Endothelial cell of umbilical vein (primary cell): Measurements from ENCODE around the gene PTDSS2. TPM values are rescaled to one million over a fixed set of nuclear protein-coding genes. Genes with fewer than 3 reads are reported as not detected.

ENCODE experiments used
- BruUV-seq: library from RNA; stranded (reverse); fragments of 400-500 nt; replicated peaks from 2 replicates; lab custom pipeline; 2021; lab: Mats Ljungman, UMichigan
- CTCF ChIA-PET: fragments of 300-600, 350-600 bp; sonication (Branson Sonifier 250); formaldehyde crosslinking; loops from one replicate; lab custom pipeline; 2021; ENCODE audit warnings: antibody characterized with exemption, inconsistent platforms; lab: Charles Lee
- POLR2A ChIA-PET: fragments of 300-600, 350-600 bp; sonication (Branson Sonifier 250); formaldehyde crosslinking; loops from one replicate; lab custom pipeline; 2021; ENCODE audit warnings: antibody characterized with exemption, inconsistent platforms; lab: Charles Lee
- DNase-seq: peaks from one replicate; pipeline ENCODE4 v3.0.0-alpha.2; 2011; ENCODE audit warnings: low read depth, low spot score
- FAIRE-seq: peaks from 2 replicates; lab custom pipeline; 2011; peaks lifted over from hg19 to GRCh38; lab: Jason Lieb, UNC
- H2AFZ ChIP-seq: 2 replicates; pipeline ENCODE4 v1.6.0; 2012; ENCODE audit warnings: low read depth, low read length, control low read depth, inconsistent platforms
- H3K27ac ChIP-seq: 2 replicates; pipeline ENCODE4 v1.5.1; 2011; ENCODE audit warnings: low read depth, mild to moderate bottlenecking, control low read depth, low read length, moderate library complexity; ENCODE audit not compliant: insufficient read depth
- H3K27me3 ChIP-seq, 2 experiments: 2 replicates each; pipeline versions ENCODE4 v1.6.0 to v1.6.1; 2011; ENCODE audit warnings: low read length in 2 of 2, mixed read lengths in 1 of 2; ENCODE audit not compliant: control insufficient read depth in 2 of 2, insufficient read depth in 2 of 2
- H3K36me3 ChIP-seq, 2 experiments: 2 replicates in 1 of 2; 3 replicates in 1 of 2; pipeline ENCODE4 v1.5.1; 2011; ENCODE audit warnings: low read length in 2 of 2, mild to moderate bottlenecking in 1 of 2, moderate library complexity in 1 of 2; ENCODE audit not compliant: control insufficient read depth in 2 of 2, insufficient read depth in 2 of 2; ENCODE audit errors: extremely low read depth in 1 of 2
- H3K4me1 ChIP-seq: 3 replicates; pipeline ENCODE4 v1.5.1; 2011; ENCODE audit warnings: mild to moderate bottlenecking, low read length; ENCODE audit not compliant: control insufficient read depth, insufficient read depth; ENCODE audit errors: extremely low read depth
- H3K4me2 ChIP-seq: 2 replicates; pipeline ENCODE4 v1.6.1; 2011; ENCODE audit warnings: low read length, control low read depth, mixed read lengths; ENCODE audit not compliant: insufficient read depth
- H3K4me3 ChIP-seq, 3 experiments: fragments of 200-600 bp in 1 of 3; sonication (generic), shearing (Covaris generic) in 1 of 3; replicated peaks in 1 of 3; 2 replicates each; pipeline ENCODE4 v1.5.1; 2011 to 2016; ENCODE audit warnings: control low read depth in 3 of 3, low read length in 3 of 3, mild to moderate bottlenecking in 2 of 3, inconsistent platforms in 1 of 3, low read depth in 1 of 3, moderate library complexity in 1 of 3; ENCODE audit not compliant: insufficient read depth in 1 of 3
- H3K79me2 ChIP-seq: 2 replicates; pipeline ENCODE4 v1.6.0; 2012; ENCODE audit warnings: low read length, inconsistent platforms; ENCODE audit not compliant: control insufficient read depth, insufficient read depth
- H3K9ac ChIP-seq: replicated peaks from 2 replicates; pipeline ENCODE3; 2011; ENCODE audit warnings: low read length, control low read depth; ENCODE audit not compliant: insufficient read depth; ENCODE audit errors: extremely low read depth
- H3K9me1 ChIP-seq: replicated peaks from 3 replicates; pipeline ENCODE4 v1.6.0; 2011; ENCODE audit warnings: mild to moderate bottlenecking, low read length; ENCODE audit not compliant: control insufficient read depth, insufficient read depth; ENCODE audit errors: extremely low read depth
- H3K9me3 ChIP-seq: replicated peaks from 2 replicates; pipeline ENCODE4 v1.5.1; 2012; ENCODE audit warnings: low read length, inconsistent platforms; ENCODE audit not compliant: control insufficient read depth, insufficient read depth
- H4K20me1 ChIP-seq: replicated peaks from 2 replicates; pipeline ENCODE3; 2011; ENCODE audit warnings: mild to moderate bottlenecking, low read length; ENCODE audit not compliant: control insufficient read depth, insufficient read depth; ENCODE audit errors: extremely low read depth
- GATA2 ChIP-seq: IDR thresholded peaks from 2 replicates; pipeline ENCODE4 v1.7.0; 2011; ENCODE audit warnings: low read depth, mild to moderate bottlenecking, moderate library complexity, mixed read lengths, low read length; ENCODE audit not compliant: insufficient read length, insufficient read depth
- MYC ChIP-seq: IDR thresholded peaks from one replicate; pipeline ENCODE4 v1.6.1; 2011; ENCODE audit warnings: mild to moderate bottlenecking, low read depth, low read length
- POLR2AphosphoS5 ChIP-seq: IDR thresholded peaks from 2 replicates; pipeline ENCODE4 v1.6.1; 2012; ENCODE audit warnings: low read depth, mild to moderate bottlenecking, control low read depth, low read length, moderate library complexity; ENCODE audit not compliant: insufficient read depth
- dilution Hi-C: fragments of 300-500 bp; cut with MboI; formaldehyde crosslinking; loops from one replicate; pipeline ENCODE4 v1.15.0; 2019; ENCODE audit warnings: low sequenced_read_pairs; ENCODE audit not compliant: extremely low pct_ligation_motif_present
- intact Hi-C: fragments of 100-400 bp; cut with micrococcal nuclease; formaldehyde crosslinking; loops from one replicate; pipeline ENCODE4 v1.10.0; 2022
- polyA plus RNA-seq, 4 experiments: library from polyadenylated mRNA; depleted of rRNA in 3 of 4; stranded (reverse) in 3 of 4; unstranded in 1 of 4; fragments of >200 nt; gene quantifications; 2 replicates each; pipeline versions ENCODE4 v1.2.1 to v1.2.3, GENCODE V29; 2011 to 2012; ENCODE audit warnings: missing spikeins in 1 of 4
- total RNA-seq: library from RNA; stranded (reverse); gene quantifications from 2 replicates; pipeline ENCODE4 v1.2.3, GENCODE V29; 2021
- TF ChIP-seq, protein P1 (sequence below): IDR thresholded peaks from 2 replicates; pipeline ENCODE4 v1.6.1; 2011; ENCODE audit not compliant: insufficient read depth, insufficient read length
- TF ChIP-seq, protein P2 (sequence below), 2 donors: IDR thresholded peaks; 1 replicate in 1 of 2; 2 replicates in 1 of 2; pipeline ENCODE4 v1.5.1; 2011; ENCODE audit warnings: low read length in 2 of 2, mild to moderate bottlenecking in 2 of 2, moderate library complexity in 2 of 2, control low read depth in 1 of 2, inconsistent platforms in 1 of 2, low read depth in 1 of 2; ENCODE audit not compliant: insufficient read depth in 1 of 2; ENCODE audit errors: extremely low read depth in 1 of 2

The PTDSS2 gene
- total and polyA plus RNA-seq, 2 donors (not counting 3 experiments of a cell fraction or from before 2014, with no cell fraction given): 41.4 to 46.8 TPM

DNA sequence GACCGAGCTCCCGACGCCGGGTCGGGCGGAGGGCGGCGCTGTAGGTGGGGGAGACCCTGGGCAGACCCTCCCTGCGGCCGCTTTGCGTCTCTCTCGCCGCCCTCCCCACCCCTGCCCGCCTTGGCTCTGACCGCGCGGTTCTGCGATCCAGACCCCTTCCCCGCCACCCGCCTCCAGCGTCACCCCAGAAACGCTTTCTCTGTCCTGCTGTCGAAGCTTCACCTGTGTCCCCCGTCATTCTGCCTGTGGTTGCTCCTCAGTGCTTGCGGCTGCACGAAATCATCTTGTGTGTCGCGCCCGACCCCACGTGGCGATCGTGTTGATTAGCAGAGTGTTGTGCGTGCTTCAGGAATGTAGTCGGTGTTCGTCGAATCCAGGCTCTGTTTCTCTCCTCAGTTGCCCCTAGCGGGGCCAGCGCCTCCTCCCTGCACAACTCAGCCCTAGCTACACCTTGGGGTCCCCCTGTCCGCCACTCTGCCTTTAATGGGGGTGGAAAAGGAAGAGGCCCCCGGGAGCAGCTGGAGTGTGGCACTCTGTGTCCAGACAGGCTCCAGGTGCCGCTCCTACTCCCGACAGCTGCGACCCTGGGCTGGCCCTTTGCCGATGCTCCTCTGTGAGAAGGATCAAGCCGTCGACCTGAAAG lies 851 bp downstream of the PTDSS2 start:
- peak; percentile 81 for FAIRE-seq
- H3K27ac ChIP-seq: no peak overlapping the region

More for the DNA sequence above, 851 bp downstream of the PTDSS2 start:
- Histone ChIP-seq H3K79me2 (peaks cover 54% of the 10 kb centered on the region), H3K36me3 (peaks cover 0 to 19% of the 10 kb centered on the region in 2 experiments), H3K9me3 (no peaks in the 10 kb centered on the region), H2AFZ (peak overlapping the region; percentile 62), H3K4me1 (peaks cover 14% of the 10 kb centered on the region), H4K20me1 (no peaks in the 10 kb centered on the region), H3K27me3 (no peaks in the 10 kb centered on the region), H3K9ac (peak overlapping the region; percentile 69), H3K4me2 (peak overlapping the region; percentile 71), H3K4me3 (peak overlapping the region; percentile 37 to 88 (median 55)), H3K9me1 (no peaks in the 10 kb centered on the region)
- peak; percentile 71 for DNase-seq
- dilution Hi-C loops: no loop called here
- BruUV-seq: no TSS peak
- CTCF ChIA-PET: interaction anchor here (1.0 to 4.3 kb wide), 11 partner anchors 11 to 200 kb away, joined by 3 to 55 read pairs (median 5); partner anchors contain the start of gene SIGIRR
- POLR2A ChIA-PET: no interaction called here
- no peak for TF ChIP-seq POLR2AphosphoS5
- TF ChIP-seq, protein P1, sequence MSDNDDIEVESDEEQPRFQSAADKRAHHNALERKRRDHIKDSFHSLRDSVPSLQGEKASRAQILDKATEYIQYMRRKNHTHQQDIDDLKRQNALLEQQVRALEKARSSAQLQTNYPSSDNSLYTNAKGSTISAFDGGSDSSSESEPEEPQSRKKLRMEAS: peak; percentile 83
- TF ChIP-seq, protein P2, sequence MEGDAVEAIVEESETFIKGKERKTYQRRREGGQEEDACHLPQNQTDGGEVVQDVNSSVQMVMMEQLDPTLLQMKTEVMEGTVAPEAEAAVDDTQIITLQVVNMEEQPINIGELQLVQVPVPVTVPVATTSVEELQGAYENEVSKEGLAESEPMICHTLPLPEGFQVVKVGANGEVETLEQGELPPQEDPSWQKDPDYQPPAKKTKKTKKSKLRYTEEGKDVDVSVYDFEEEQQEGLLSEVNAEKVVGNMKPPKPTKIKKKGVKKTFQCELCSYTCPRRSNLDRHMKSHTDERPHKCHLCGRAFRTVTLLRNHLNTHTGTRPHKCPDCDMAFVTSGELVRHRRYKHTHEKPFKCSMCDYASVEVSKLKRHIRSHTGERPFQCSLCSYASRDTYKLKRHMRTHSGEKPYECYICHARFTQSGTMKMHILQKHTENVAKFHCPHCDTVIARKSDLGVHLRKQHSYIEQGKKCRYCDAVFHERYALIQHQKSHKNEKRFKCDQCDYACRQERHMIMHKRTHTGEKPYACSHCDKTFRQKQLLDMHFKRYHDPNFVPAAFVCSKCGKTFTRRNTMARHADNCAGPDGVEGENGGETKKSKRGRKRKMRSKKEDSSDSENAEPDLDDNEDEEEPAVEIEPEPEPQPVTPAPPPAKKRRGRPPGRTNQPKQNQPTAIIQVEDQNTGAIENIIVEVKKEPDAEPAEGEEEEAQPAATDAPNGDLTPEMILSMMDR (IDR thresholded peaks at IDR 0.05; ENCODE audit: extremely low read depth in 1 of 2, insufficient read depth in 1 of 2, low read depth in 1 of 2, low read length in 2 of 2): peak in 1 of 2 donors; percentile 27
- no peak for TF ChIP-seq GATA2
- TF ChIP-seq MYC: peak; percentile 83
- intact Hi-C loops: loop anchor here (1.0 kb wide), 3 partner anchors 18 to 67 kb away; partner anchors contain the start of gene RNH1
